ENCODE data around the gene ASTN2.

DNA sequence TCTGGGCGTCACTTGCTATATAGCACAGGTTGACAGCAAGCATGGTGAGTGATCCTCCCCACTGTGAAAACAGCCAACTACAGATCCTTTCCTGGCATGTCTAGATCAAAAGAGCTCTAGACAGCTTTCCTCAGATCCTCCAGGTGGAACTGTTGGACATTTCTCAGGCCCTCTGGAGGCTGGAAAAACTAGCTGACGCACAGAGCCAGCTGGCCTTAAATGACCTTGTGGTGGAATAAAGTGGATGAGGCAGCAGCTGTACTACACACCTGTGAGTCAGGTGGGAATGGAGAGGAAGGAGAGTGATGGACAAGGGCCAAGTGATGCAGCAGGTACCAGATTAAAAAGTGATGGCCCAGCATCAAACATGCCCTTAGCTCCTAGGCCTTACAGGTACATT is 555.1 kb downstream of the ASTN2 start:
- peak; percentile 21 to 50 for TF ChIP-seq CTCF (conservative IDR thresholded peaks at IDR 0.05 in 1 of 2, IDR thresholded peaks at IDR 0.05 in 1 of 2; ENCODE audit: extremely low read depth in 1 of 2, insufficient read depth in 1 of 2, low read depth in 1 of 2, low read length in 2 of 2)
- no peak for TF ChIP-seq EZH2 (IDR thresholded peaks at IDR 0.05; ENCODE audit: borderline replicate concordance, low read length)
